NCI-H748 treated with DMSO at 0.1 percent for 48 hours (cell line): ENCODE measurements around the gene RSAD1.

Experiments used
- DNase-seq: peaks from one replicate; lab custom pipeline; 2025; lab: John Stamatoyannopoulos, UW

Gene RSAD1

GRCh38 chr17:50519141-50519834 lies 40.6 kb downstream of the RSAD1 start:
- no peak for DNase-seq

GRCh38 chr17:50520483-50520882 lies 41.8 kb downstream of the RSAD1 start:
- DNase-seq = no peak

DNA sequence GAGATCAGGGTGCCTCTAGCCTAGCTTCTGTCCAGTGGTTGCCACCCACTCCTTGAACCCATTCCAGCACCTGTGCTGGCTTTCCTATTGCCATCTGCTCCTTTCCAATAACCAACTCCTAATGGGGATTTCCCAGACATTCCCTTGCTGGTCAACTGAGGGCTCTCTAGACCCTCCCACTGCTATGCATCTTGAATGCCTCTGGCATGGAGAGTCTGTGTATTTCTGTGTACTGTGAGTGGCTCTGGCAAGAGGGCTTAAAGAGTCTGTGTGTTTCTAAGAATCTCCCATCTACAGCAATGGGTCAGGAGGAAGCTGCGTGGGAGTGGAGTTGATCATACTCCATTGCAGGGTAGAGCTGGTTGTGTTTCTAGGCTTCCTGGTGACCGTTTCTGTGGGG lies 42.9 kb downstream of the RSAD1 start:
- DNase-seq = no peak

- DNase-seq = no peak
Observed at GRCh38 chr17:50522766-50523165, 44.1 kb downstream of the RSAD1 start.

- no peak for DNase-seq
Observed at GRCh38 chr17:50523208-50523607, 44.5 kb downstream of the RSAD1 start.

DNA sequence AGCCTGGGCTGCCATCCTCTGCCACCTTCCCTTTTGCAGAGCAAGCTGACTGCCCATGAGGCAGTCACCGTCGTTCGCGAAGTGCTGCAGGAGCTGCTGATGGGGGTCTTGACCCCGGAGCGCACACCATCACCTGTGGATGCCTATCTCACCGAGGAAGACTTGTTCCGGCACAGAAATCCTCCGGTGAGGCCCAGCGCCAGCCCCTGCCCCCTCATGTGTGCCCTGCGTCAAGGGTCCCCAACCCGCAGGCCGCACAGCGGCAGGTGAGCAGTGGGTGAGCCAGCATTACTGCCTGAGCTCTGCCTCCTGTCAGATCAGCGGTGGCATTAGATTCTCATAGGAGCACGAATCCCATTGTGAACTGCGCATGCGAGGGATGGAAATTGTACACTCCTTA lies 46.2 kb downstream of the RSAD1 start:
- DNase-seq = no peak

GRCh38 chr17:50527155-50527762 lies 48.6 kb downstream of the RSAD1 start:
- DNase-seq = no peak

DNA sequence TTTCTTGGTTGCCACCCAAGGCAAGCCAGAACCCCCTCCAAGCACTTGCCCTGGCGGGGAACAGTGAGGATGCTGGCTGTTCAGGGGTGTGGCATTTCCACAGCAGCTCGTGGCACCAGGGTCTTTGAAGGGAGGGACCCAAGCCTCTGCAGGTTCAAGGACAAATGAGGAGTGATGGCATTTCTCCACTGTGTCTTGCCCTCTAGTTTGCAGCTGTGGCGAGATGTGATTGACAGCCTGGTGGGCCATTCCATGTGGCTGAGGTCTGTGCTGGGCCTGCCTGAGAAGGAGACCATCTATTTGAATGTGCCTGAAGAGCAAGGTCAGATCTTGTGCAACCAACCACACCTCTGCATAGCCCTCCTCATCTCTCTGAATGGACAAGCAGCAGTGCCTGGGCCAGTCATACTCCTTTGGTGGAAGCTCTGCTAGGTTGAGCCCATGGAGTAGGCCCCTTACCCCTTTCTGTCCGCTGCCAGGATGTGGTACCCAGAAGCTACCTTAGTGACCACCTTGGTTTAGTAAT lies 49.4 kb downstream of the RSAD1 start:
- DNase-seq = no peak

DNA sequence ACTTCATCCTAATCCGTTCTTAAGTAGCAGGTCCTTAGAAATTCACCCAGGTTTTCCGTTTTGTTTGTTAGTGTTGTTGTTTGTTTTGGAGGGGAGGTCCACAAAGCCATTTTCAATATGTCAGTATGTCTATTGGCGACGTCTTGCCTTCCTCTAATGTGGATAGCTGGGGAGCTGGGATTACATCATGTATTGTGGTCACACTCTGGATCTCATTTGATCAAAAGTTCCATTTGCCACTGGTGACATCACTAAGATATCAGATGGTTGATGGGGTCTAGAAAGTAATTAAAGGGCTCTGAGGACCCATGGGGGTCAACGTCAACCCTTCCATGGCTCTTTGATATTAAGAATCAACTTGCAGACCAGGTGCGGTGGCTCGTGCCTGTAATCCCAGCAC lies 51.2 kb downstream of the RSAD1 start:
- no peak for DNase-seq

DNA sequence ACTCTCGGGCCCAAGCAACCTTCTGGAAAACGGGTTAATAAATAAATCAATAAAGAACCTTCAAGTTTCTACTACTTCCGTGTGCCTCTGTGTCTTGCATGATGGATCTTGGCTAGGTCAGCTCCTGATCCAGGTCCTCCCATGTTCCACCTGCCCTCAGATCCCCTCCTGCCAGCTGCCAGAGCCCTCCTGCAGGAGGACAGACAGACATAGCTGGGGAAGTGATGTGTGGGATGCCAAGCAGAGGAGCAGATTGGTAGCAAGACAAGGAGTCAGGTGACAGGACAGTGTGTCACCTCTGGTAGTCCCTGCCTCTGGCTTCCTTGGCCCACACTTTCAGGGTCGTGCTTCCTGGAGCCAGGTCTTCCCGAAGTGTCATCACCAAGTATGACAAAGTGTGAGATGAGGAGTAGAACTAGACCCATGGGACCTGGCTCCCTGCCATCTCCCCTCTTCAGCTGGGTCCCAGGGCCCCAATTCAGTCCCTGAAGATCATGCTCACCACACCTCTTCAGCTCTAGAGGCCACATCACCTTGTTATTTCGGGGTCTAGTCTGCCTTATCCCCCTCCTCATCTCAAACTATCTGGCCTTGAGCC lies 52.9 kb downstream of the RSAD1 start:
- no peak for DNase-seq

- DNase-seq = no peak
Observed at GRCh38 chr17:50532452-50533024, 53.9 kb downstream of the RSAD1 start, which contains the start of gene EPN3. Gene EPN3, plus strand, starts transcription at chr17:50532735. Its CDS starts 3,822 bp downstream, at chr17:50536557.

DNA sequence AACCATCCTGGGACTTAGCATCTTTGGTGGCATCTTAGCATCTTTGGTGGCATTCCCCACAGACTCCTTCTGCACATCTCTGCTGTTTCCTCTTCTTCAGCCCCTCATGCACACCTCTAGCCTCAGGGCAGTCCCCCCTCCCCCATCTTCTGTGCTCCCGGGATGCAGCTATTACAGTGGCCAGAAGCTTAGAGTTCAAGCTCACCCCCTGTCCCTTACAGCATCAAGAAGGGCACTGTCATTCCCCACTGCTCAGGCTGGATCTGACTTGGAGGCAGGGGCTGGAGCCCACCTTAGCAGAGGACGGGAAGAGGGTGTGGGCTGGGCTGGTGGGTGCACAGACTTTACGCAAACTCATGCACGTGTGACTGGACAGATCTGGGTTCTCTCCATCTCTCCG lies 54.5 kb downstream of the RSAD1 start:
- no peak for DNase-seq

- DNase-seq = no peak
Observed at GRCh38 chr17:50533720-50534148, 55.1 kb downstream of the RSAD1 start.

DNA sequence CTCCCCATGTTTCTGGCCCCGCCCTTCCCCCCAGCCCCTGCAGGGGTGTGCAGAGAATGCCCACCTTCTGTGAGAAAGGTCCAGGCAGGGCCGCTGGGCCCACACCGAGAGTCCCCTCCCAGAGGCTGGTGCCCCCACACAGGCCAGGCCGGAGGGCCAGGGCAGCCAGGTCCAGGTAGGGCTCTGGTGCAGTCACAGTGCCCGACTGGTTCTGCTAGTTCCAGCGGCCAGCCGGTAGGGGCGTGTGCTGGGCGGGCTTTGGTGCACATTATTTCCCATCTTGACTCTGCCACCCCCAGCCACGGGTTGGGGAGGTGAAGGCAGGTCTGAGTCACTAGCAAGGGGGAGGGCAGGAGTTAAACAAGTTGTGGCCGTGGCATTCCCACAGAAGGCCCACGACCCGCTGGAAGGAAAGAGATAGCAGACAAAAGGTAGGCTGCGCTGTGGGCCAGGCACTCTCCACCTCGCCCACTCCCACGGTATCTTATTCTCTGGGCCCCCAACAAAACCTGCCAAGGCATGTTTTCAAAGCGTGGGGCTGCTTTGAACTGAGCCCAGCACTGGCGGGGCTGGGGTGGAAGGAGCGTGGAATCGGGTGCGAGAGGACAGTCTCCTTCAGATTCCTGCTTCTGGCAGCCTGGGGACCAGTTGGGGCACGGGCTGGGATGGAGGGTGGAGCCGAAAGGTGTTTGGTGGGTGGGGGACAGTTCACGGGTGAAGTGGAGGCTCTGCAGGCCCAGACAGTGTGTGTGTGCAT lies 55.7 kb downstream of the RSAD1 start:
- no peak for DNase-seq

GRCh38 chr17:50534979-50535326 lies 56.3 kb downstream of the RSAD1 start:
- DNase-seq = no peak

DNA sequence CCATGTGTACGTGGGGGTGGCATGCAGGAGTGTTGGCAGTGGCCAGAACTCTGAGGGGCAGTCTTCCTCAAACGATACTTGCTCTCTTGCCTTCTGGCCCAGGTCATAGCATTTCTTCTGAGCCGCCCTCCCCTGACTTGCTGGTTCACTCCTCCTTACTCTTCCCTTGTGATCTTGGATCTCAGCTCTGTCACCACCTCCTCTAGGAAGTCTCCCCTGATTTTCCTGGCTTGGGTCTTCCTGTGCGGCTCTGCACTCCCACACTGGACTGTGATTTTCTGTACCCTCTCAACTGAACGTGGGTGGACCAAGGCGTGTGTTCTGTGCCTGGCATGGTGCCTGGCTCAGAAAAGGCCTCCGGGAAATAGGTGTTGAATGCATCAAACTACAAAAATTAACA lies 56.7 kb downstream of the RSAD1 start:
- DNase-seq = no peak
